Measurements from ENCODE around the gene DLGAP1. TPM values are rescaled to one million over a fixed set of nuclear protein-coding genes. Genes with fewer than 3 reads are reported as not detected.

The DLGAP1 gene
- total RNA-seq, 1 experiment from 2014 or later, result 0.39 TPM

DNA sequence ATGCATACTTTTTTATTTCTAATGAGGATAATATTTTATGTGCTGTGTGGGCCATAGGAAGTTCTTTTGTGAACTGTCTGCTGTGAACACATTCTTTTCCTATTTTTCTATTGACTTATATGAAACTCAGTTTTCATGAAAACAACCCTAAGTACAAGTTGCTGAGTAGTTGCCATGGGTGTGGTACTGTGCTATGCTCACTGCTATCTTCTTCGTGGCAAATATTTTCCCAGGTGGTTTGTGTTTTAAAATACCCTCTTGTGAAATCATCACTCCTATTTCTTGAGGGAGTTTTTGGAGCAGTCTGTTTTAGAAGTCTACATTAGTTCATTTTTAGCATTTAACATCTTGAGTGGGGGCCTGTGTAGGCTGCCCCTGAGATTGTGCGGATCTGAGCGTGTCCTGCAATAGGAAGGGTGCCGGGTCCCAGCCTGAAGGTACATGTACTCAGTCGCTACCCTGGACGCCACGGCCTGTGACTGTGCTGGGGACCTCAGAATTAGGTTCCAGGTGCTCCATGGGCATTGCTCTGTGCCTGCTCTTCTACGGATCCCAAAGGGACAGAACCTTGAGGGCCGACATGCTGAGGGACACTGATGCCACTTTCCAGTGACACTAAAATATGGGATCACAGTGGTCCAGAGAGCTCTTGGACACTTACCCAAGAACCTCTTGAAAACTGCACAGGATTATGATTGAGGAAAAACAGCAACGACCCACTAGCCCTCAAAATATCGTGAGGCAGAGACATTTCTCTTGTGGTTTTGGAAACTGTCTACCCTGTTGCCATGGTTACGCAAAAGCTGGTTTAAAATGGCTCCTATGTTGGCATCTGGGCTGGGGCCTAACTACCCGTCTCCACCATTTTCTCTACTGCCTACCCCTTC, 524.7 kb downstream of the DLGAP1 start:
- ATAC-seq (no peak), DNase-seq (ENCODE audit: low read depth, low spot score) (no peak)
- Histone ChIP-seq H3K79me2 (ENCODE audit: insufficient read depth, low read length) (no peaks in the 10 kb centered on the region), H4K20me1 (ENCODE audit: insufficient read depth) (no peaks in the 10 kb centered on the region), H3K4me2 (ENCODE audit: low read length) (no peak overlapping the region), H3K27ac (ENCODE audit: low read depth, low read length) (no peak overlapping the region), H3K27me3 (ENCODE audit: insufficient read depth, low read length) (no peaks in the 10 kb centered on the region), H2AFZ (ENCODE audit: low read depth, low read length, poor library complexity, severe bottlenecking) (no peak overlapping the region), H3K4me1 (ENCODE audit: control insufficient read depth in 1 of 2, insufficient read depth in 2 of 2, low read length in 2 of 2) (no peaks in the 10 kb centered on the region), H3K9me3 (ENCODE audit: control insufficient read depth in 1 of 2, insufficient read depth in 1 of 2, low read depth in 1 of 2, low read length in 2 of 2) (no peaks in the 10 kb centered on the region), H3K36me3 (ENCODE audit: control insufficient read depth in 1 of 2, insufficient read depth in 2 of 2, low read length in 2 of 2) (no peaks in the 10 kb centered on the region), H3K9me2 (ENCODE audit: insufficient read depth) (no peaks in the 10 kb centered on the region), H3K9ac (ENCODE audit: low read length) (no peak overlapping the region), H3K4me3 (replicated peaks in 1 of 2; ENCODE audit: low read depth in 1 of 2, low read length in 2 of 2) (no peak overlapping the region)
- no TSS peak for BruUV-seq (replicated peaks)
- ChIA-PET POLR2A (no interaction called here), RAD21 (ENCODE audit: low non-redundant PET in 1 of 2, low total read pairs in 2 of 2, uncharacterized antibody in 2 of 2, unreplicated experiment in 2 of 2) (no interaction called here), CTCF (no interaction called here)
- TF ChIP-seq, protein P1, sequence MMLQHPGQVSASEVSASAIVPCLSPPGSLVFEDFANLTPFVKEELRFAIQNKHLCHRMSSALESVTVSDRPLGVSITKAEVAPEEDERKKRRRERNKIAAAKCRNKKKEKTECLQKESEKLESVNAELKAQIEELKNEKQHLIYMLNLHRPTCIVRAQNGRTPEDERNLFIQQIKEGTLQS (IDR thresholded peaks at IDR 0.05), result no peak
- TF ChIP-seq POLR2A (IDR thresholded peaks at IDR 0.05; ENCODE audit: borderline replicate concordance, extremely low read depth, insufficient read depth, insufficient read length) (no peak), TCF7L2 (IDR thresholded peaks at IDR 0.05; ENCODE audit: borderline replicate concordance, extremely low read depth, insufficient read depth, insufficient read length) (no peak), ZNF274 (IDR thresholded peaks at IDR 0.05; ENCODE audit: low read depth, low read length) (no peak), ZFX (IDR thresholded peaks at IDR 0.05) (no peak), SP1 (IDR thresholded peaks at IDR 0.05; ENCODE audit: low read depth) (no peak), POLR2AphosphoS5 (IDR thresholded peaks at IDR 0.05; ENCODE audit: low read depth, low read length) (no peak), ELF1 (IDR thresholded peaks at IDR 0.05; ENCODE audit: borderline replicate concordance, low read depth) (no peak), EGR1 (IDR thresholded peaks at IDR 0.05; ENCODE audit: low read depth) (no peak), MAX (IDR thresholded peaks at IDR 0.05) (no peak), REST (IDR thresholded peaks at IDR 0.05; ENCODE audit: low read depth) (no peak), CEBPB (IDR thresholded peaks at IDR 0.05; ENCODE audit: low read depth) (no peak), YY1 (IDR thresholded peaks at IDR 0.05; ENCODE audit: extremely low read depth, insufficient replicate concordance, low read depth, low read length) (no peak), EZH2phosphoT487 (IDR thresholded peaks at IDR 0.05; ENCODE audit: borderline replicate concordance) (no peak)
- intact Hi-C loops (cut with micrococcal nuclease), result no loop called here

Data from HCT116 (cell line).